Hepatocyte (in vitro differentiated cells): ENCODE results near the gene SRC. TPM values are rescaled to one million over a fixed set of nuclear protein-coding genes. Genes with fewer than 3 reads are reported as not detected.

Experiments used
- DNase-seq: peaks from one replicate; pipeline ENCODE4 v3.0.0-alpha.2; 2016; ENCODE audit warnings: low spot score
- H2AFZ ChIP-seq: fragments of 200-600 bp; sonication (generic); 2 replicates; pipeline ENCODE4 v1.6.0; 2016; ENCODE audit warnings: antibody characterized with exemption, mild to moderate bottlenecking
- H3K27ac ChIP-seq: fragments of 200-600 bp; sonication (generic); 2 replicates; pipeline ENCODE4 v1.5.1; 2016; ENCODE audit warnings: mild to moderate bottlenecking
- H3K27me3 ChIP-seq: fragments of 200-600 bp; sonication (generic); 2 replicates; pipeline ENCODE4 v1.6.1; 2016
- H3K36me3 ChIP-seq: fragments of 200-600 bp; sonication (generic); replicated peaks from 2 replicates; pipeline ENCODE4 v1.5.1; 2016; ENCODE audit warnings: low read depth; ENCODE audit not compliant: insufficient read depth
- H3K4me1 ChIP-seq: fragments of 200-600 bp; sonication (generic); 2 replicates; pipeline ENCODE4 v1.5.1; 2016; ENCODE audit warnings: mild to moderate bottlenecking, moderate library complexity; ENCODE audit not compliant: insufficient read depth
- H3K4me2 ChIP-seq: fragments of 200-600 bp; sonication (generic); 2 replicates; pipeline ENCODE4 v1.6.0; 2016
- H3K4me3 ChIP-seq: fragments of 200-600 bp; sonication (generic); 2 replicates; pipeline ENCODE4 v1.5.1; 2016; ENCODE audit warnings: mild to moderate bottlenecking
- H3K79me2 ChIP-seq: fragments of 200-600 bp; sonication (generic); 2 replicates; pipeline ENCODE4 v1.6.0; 2017; ENCODE audit warnings: mild to moderate bottlenecking
- H3K9me2 ChIP-seq: fragments of 200-600 bp; sonication (generic); replicated peaks from 2 replicates; pipeline ENCODE4 v1.6.0; 2017; ENCODE audit warnings: mild to moderate bottlenecking; ENCODE audit not compliant: insufficient read depth
- H3K9me3 ChIP-seq: fragments of 200-600 bp; sonication (generic); 2 replicates; pipeline ENCODE4 v1.5.1; 2016; ENCODE audit warnings: low read depth, mild to moderate bottlenecking
- H4K20me1 ChIP-seq: fragments of 200-600 bp; sonication (generic); 2 replicates; pipeline ENCODE4 v1.6.0; 2016; ENCODE audit warnings: mild to moderate bottlenecking; ENCODE audit not compliant: insufficient read depth, poor library complexity, severe bottlenecking
- EZH2 ChIP-seq: fragments of 200-600 bp; sonication (generic); IDR thresholded peaks from 2 replicates; pipeline ENCODE4 v1.6.1; 2016; ENCODE audit warnings: antibody characterized with exemption, mild to moderate bottlenecking, borderline replicate concordance
- EZH2phosphoT487 ChIP-seq: fragments of 200-600 bp; sonication (generic); IDR thresholded peaks from one replicate; pipeline ENCODE4 v1.6.1; 2018; ENCODE audit warnings: antibody characterized with exemption, mild to moderate bottlenecking, low read depth, moderate library complexity; ENCODE audit not compliant: unreplicated experiment, severe bottlenecking
- WGBS: methylation state at CpG from one replicate; pipeline ENCODE4 v1.1.6; 2016; ENCODE audit warnings: low lambda C conversion rate; ENCODE audit errors: missing lambda C conversion rate; 5-methylcytosine and 5-hydroxymethylcytosine counted together
- polyA plus RNA-seq: library from polyadenylated mRNA; unstranded; fragments of >200 nt; fragmentation: Nextera tagmentation; extraction: Ambion mirVana; gene quantifications from 2 replicates; pipeline ENCODE4 v1.2.1, GENCODE V29; 2016
- total RNA-seq: library from RNA; depleted of rRNA; stranded (reverse); fragments of >200 nt; gene quantifications from 2 replicates; pipeline ENCODE4 v1.2.3, GENCODE V29; 2014
- TF ChIP-seq, protein P1 (sequence below): fragments of 200-600 bp; sonication (generic); IDR thresholded peaks from 2 replicates; pipeline ENCODE4 v1.5.1; 2016; ENCODE audit warnings: antibody characterized with exemption, mild to moderate bottlenecking; ENCODE audit not compliant: poor library complexity

The SRC gene
- total and polyA plus RNA-seq, 2 experiments from 2014 or later = 55.1 to 69.8 TPM

- Histone ChIP-seq H3K4me3 (no peak overlapping the region), H3K4me1 (peaks cover 29% of the 10 kb centered on the region)
- 69% methylated on average over 14 of the region's 14 CpGs for WGBS
Observed at GRCh38 chr20:37379967-37380828, 34.3 kb downstream of the SRC start.

GRCh38 chr20:37380864-37381579 lies 35.1 kb downstream of the SRC start:
- Histone ChIP-seq H3K9me3 (no peaks in the 10 kb centered on the region), H3K79me2 (peaks cover 54% of the 10 kb centered on the region), H3K9me2 (no peaks in the 10 kb centered on the region), H3K4me3 (no peak overlapping the region), H4K20me1 (no peaks in the 10 kb centered on the region), H3K36me3 (no peaks in the 10 kb centered on the region), H3K4me1 (peaks cover 29% of the 10 kb centered on the region), H3K4me2 (peak overlapping the region; percentile 30), H3K27me3 (no peaks in the 10 kb centered on the region), H3K27ac (peak overlapping the region; percentile 93), H2AFZ (no peak overlapping the region)
- TF ChIP-seq, protein P1, sequence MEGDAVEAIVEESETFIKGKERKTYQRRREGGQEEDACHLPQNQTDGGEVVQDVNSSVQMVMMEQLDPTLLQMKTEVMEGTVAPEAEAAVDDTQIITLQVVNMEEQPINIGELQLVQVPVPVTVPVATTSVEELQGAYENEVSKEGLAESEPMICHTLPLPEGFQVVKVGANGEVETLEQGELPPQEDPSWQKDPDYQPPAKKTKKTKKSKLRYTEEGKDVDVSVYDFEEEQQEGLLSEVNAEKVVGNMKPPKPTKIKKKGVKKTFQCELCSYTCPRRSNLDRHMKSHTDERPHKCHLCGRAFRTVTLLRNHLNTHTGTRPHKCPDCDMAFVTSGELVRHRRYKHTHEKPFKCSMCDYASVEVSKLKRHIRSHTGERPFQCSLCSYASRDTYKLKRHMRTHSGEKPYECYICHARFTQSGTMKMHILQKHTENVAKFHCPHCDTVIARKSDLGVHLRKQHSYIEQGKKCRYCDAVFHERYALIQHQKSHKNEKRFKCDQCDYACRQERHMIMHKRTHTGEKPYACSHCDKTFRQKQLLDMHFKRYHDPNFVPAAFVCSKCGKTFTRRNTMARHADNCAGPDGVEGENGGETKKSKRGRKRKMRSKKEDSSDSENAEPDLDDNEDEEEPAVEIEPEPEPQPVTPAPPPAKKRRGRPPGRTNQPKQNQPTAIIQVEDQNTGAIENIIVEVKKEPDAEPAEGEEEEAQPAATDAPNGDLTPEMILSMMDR = no peak
- TF ChIP-seq EZH2phosphoT487 = no peak
- TF ChIP-seq EZH2 = no peak
- 83% methylated on average over 16 of the region's 16 CpGs for WGBS
- DNase-seq = no peak

More at GRCh38 chr20:37379967-37380828, 34.3 kb downstream of the SRC start:
- Histone ChIP-seq H3K27ac (peak overlapping the region; percentile 93), H3K4me2 (peak overlapping the region; percentile 30), H3K36me3 (no peaks in the 10 kb centered on the region), H4K20me1 (no peaks in the 10 kb centered on the region), H3K9me3 (no peaks in the 10 kb centered on the region), H3K27me3 (no peaks in the 10 kb centered on the region), H3K79me2 (peaks cover 62% of the 10 kb centered on the region), H2AFZ (no peak overlapping the region), H3K9me2 (no peaks in the 10 kb centered on the region)
- TF ChIP-seq EZH2phosphoT487 (no peak), EZH2 (no peak)
- TF ChIP-seq, protein P1 = no peak
- DNase-seq = peak; percentile 68

DNA sequence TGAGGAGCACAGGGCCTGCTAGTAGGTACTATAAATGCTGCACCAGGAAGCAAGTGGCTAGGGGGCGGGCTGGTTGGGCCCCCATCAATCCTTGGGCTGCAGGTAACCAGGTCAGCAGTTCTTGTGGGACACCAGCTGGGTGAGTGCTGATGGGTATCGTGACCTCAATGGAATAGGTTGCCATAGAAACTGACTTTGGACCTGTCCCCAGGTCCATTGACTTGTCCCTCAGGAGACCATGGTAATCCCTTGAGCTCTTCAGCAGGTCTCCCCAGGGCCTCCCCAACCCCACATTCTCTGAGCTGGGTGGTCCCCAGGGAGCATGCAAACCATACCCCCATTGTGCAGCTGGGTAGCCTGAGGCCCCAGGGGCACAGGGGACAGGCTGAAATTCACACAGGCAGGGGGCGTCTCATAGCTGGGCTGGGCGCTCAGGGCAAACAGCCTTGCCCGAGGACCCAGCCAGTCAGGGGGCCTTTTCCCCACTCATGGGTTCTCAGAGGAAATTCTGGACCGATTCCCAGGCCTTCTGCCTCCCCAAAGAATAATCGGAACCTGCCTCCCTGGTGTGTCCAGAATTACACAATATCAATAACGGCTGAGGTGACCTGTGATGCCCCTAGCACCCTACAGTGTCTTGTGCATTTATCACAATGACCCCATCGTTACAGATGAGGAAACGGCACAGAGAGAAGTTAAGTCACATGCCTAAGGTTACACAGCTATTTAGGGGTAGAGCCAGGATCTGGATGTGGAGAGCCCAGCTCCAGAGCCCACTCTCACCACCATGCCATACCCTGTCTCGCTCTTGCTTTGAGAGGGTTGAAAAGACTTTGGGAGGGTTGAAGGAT lies 35.9 kb downstream of the SRC start:
- no peaks in the 10 kb centered on the region for H3K27me3 ChIP-seq
- H3K9me3 ChIP-seq = no peaks in the 10 kb centered on the region
- no peaks in the 10 kb centered on the region for H4K20me1 ChIP-seq
- H3K79me2 ChIP-seq = peaks cover 45% of the 10 kb centered on the region
- H3K4me1 ChIP-seq = peaks cover 29% of the 10 kb centered on the region
- no peaks in the 10 kb centered on the region for H3K9me2 ChIP-seq
- H3K27ac ChIP-seq = peak overlapping the region; percentile 93
- no peaks in the 10 kb centered on the region for H3K36me3 ChIP-seq
- H3K4me3 ChIP-seq = no peak overlapping the region
- no peak for DNase-seq
- H3K4me2 ChIP-seq = no peak overlapping the region
- no peak overlapping the region for H2AFZ ChIP-seq
- WGBS = 86% methylated on average over 11 of the region's 11 CpGs
- no peak for TF ChIP-seq EZH2phosphoT487
- TF ChIP-seq, protein P1 = no peak
- no peak for TF ChIP-seq EZH2
